ENCODE measurements around the gene ATP5PD.
A peak's percentile ranks its signal among the peaks of the same experiment; 100 is the strongest.
"Not testable (repeated sequence)": the region's sequence is repeated elsewhere in the genome, so short reads cannot be mapped to it uniquely, and the experiment has no call there.

Gene ATP5PD

DNA sequence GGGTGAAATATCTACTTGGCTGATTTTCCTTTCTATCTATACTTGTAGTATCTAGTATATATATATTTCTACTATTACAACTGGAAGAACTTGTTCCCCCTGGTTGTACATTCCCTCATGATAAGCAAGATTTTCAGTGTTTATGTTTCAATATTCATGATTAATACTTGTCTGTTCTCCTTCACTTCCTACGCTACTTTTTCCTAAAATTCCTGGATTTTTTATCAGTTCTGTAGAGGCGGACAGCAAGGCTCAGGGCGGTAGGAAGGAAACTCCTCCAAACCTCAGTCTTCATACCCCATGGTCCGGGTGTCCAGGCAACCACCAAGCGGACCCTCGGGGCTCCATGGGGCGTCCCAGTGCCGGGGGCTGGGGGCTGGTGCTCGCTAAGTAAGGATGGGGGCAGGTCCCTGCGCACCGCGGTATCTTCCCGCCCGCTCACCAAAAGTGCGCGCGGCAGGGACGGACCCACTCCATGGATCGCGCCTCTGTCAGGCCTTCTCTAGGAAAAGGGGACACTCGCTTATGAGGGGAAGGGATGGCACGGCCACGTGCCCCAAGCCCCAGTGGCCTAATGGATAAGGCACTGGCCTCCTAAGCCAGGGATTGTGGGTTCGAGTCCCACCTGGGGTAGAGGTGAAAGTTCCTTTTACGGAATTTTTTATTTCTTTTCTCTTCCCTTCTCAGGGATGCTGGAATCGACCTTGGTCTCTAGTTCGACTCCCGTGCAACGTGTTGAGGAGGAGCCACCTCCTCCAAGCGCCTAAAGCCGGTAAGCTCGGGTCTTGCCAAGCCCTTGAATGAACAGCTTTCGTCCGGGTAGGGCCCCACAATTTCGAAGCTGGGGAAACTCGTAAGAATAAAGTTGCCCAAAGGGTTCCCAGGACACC is 13.2 kb downstream of the ATP5PD start:
- H3K4me1 ChIP-seq (ENCODE audit: control insufficient read depth, insufficient read depth, low read length), result peaks cover 32% of the 10 kb centered on the region

DNA sequence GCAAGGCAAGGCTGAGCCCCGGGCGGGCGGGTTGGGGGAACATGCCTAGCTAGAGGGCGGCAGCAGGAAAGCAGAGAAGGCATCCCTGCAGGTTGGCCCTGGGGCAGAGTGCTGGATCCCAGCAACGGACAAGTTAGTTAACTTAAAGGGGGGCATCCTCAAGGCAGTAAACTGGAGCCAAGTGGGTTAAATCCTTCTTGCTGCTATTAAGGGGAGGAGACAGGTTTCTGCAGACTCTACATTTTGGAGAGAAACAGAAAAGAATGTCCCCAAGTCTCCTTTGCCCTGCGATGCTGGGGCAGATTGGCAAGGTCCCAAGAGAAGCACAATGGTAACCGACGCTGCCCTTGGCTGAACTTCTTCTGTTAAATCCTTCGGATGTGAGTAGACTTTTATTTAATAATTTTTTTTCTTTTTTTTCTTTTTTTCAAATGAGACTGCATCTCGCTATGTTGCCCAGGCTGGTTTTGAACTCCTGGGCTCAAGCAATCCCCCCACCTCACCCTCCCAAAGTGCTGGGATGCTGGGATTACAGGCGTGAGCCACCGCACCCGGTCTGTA is 14.0 kb downstream of the ATP5PD start:
- H3K36me3 ChIP-seq (ENCODE audit: control insufficient read depth in 2 of 2, insufficient read depth in 2 of 2, low read length in 2 of 2), result no peaks in the 10 kb centered on the region
- H3K4me3 ChIP-seq (ENCODE audit: low read length in 2 of 2), result peak overlapping the region; percentile 35 to 89
- no peaks in the 10 kb centered on the region for H3K9me3 ChIP-seq (ENCODE audit: control insufficient read depth in 2 of 2, low read length in 2 of 2)
- peak overlapping the region; percentile 55 to 93 for H3K9ac ChIP-seq (ENCODE audit: low read length in 2 of 2)
- H3K27ac ChIP-seq (ENCODE audit: low read length), result peak overlapping the region; percentile 78
- peaks cover 32% of the 10 kb centered on the region for H3K4me1 ChIP-seq (ENCODE audit: control insufficient read depth, insufficient read depth, low read length)
- no peaks in the 10 kb centered on the region for H3K27me3 ChIP-seq (ENCODE audit: control insufficient read depth in 1 of 2, insufficient read depth in 2 of 2, low read length in 2 of 2)

More for the DNA sequence above, 13.2 kb downstream of the ATP5PD start:
- peak overlapping the region; percentile 94 for H3K27ac ChIP-seq (ENCODE audit: low read length)
- H3K4me3 ChIP-seq (ENCODE audit: low read length in 2 of 2), result peak overlapping the region; percentile 78 to 89
- no peaks in the 10 kb centered on the region for H3K27me3 ChIP-seq (ENCODE audit: control insufficient read depth in 1 of 2, insufficient read depth in 2 of 2, low read length in 2 of 2)
- H3K9me3 ChIP-seq (ENCODE audit: control insufficient read depth in 2 of 2, low read length in 2 of 2), result no peaks in the 10 kb centered on the region
- peaks cover 0 to 6% of the 10 kb centered on the region in 2 donors for H3K36me3 ChIP-seq (ENCODE audit: control insufficient read depth in 2 of 2, insufficient read depth in 2 of 2, low read length in 2 of 2)
- peak overlapping the region; percentile 55 to 93 for H3K9ac ChIP-seq (ENCODE audit: low read length in 2 of 2)

DNA sequence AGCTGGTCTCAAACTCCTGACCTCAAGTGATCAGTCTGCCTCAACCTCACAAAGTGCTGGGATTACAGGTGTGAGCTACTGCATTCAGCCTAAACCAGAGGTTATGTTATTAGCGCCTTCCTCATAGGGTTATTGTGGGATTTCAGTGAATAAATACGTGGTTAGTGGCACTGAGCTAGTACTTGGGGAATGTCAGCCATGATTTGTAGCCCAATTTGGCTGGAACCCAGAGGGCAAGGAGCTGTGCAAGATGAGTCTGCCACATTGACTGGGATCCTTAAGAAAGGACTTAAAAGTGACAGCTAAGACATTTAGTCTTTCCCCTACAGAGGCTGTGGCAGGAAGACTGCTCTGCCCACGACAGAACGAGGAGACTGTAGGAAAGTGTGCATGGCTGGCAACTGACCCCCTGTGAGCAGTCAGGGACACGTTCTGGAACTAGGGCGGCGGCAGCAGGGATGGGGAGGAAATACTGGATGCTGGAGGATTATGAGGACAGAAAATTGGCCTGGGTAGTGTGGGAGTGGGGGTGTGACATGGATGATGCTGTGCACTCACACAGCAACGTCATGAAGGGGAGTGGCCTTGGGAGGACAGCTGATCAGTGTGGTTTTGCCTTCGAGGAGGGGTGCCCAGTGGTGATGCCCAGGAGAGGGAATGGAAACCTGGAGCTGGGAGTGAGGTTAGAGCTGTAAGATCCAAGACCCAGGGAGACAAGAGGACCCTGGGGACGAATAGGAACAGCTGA is 14.6 kb downstream of the ATP5PD start:
- no peaks in the 10 kb centered on the region for H3K27me3 ChIP-seq (ENCODE audit: control insufficient read depth in 1 of 2, insufficient read depth in 2 of 2, low read length in 2 of 2)
- H3K9me3 ChIP-seq (ENCODE audit: control insufficient read depth in 2 of 2, low read length in 2 of 2), result no peaks in the 10 kb centered on the region
- peak overlapping the region; percentile 78 for H3K27ac ChIP-seq (ENCODE audit: low read length)
- H3K4me3 ChIP-seq (ENCODE audit: low read length in 2 of 2), result peak overlapping the region; percentile 3 to 89
- H3K36me3 ChIP-seq (ENCODE audit: control insufficient read depth in 2 of 2, insufficient read depth in 2 of 2, low read length in 2 of 2), result no peaks in the 10 kb centered on the region
- peak overlapping the region; percentile 26 to 58 for H3K9ac ChIP-seq (ENCODE audit: low read length in 2 of 2)
- peaks cover 32% of the 10 kb centered on the region for H3K4me1 ChIP-seq (ENCODE audit: control insufficient read depth, insufficient read depth, low read length)

DNA sequence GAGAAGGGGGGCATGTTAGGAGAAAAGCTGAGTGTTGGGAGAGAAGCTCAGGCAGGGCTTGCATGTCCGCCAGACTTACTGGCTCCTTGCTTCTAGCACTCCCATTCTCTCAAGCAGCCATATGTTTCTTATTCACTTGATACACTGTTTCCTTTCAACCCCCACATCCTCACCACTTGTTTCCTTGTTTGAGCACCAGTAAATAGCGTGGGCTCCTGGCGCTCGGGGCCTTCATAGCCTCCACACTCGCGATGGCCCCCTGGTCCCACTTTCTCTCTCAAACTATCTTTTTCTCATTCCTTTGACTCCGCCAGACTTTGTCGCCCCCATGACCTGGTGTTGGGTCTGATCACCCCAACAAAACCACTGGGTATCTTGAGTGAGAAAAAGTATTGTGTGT is 16.6 kb downstream of the ATP5PD start:
- no peak overlapping the region for H3K4me3 ChIP-seq (ENCODE audit: low read length in 2 of 2)
- H3K4me1 ChIP-seq (ENCODE audit: control insufficient read depth, insufficient read depth, low read length), result peaks cover 28% of the 10 kb centered on the region
- H3K9ac ChIP-seq (ENCODE audit: low read length in 2 of 2), result no peak overlapping the region
- no peaks in the 10 kb centered on the region for H3K9me3 ChIP-seq (ENCODE audit: control insufficient read depth in 2 of 2, low read length in 2 of 2)
- no peak overlapping the region for H3K27ac ChIP-seq (ENCODE audit: low read length)
- H3K36me3 ChIP-seq (ENCODE audit: control insufficient read depth in 2 of 2, insufficient read depth in 2 of 2, low read length in 2 of 2), result no peaks in the 10 kb centered on the region
- no peaks in the 10 kb centered on the region for H3K27me3 ChIP-seq (ENCODE audit: control insufficient read depth in 1 of 2, insufficient read depth in 2 of 2, low read length in 2 of 2)

DNA sequence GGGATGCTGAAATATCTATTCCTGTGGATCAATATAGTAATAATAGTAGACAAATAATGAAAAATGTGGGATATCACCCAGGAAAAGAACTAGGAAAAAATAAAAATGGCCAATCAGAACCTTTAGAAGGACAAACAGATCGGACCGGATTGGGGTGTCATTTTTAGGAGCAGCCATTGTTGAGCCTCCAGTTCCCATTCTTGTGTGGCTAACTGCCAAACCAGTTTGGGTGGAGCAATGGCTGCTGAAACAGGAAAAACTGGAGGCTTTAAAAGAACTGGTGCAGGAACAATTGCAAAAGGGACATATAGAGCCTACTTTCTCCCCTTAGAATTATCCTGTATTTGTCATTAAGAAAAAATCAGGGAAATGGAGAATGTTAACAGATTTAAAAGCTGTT is 20.1 kb downstream of the ATP5PD start:
- H3K9ac ChIP-seq (ENCODE audit: low read length in 2 of 2); H3K27ac ChIP-seq (ENCODE audit: low read length); H3K4me3 ChIP-seq (ENCODE audit: low read length in 2 of 2); H3K27me3 ChIP-seq (ENCODE audit: control insufficient read depth in 1 of 2, insufficient read depth in 2 of 2, low read length in 2 of 2); H3K4me1 ChIP-seq (ENCODE audit: control insufficient read depth, insufficient read depth, low read length); H3K9me3 ChIP-seq (ENCODE audit: control insufficient read depth in 2 of 2, low read length in 2 of 2): not testable (repeated sequence)
- peaks cover 4 to 11% of the 10 kb centered on the region in 2 donors for H3K36me3 ChIP-seq (ENCODE audit: control insufficient read depth in 2 of 2, insufficient read depth in 2 of 2, low read length in 2 of 2)

DNA sequence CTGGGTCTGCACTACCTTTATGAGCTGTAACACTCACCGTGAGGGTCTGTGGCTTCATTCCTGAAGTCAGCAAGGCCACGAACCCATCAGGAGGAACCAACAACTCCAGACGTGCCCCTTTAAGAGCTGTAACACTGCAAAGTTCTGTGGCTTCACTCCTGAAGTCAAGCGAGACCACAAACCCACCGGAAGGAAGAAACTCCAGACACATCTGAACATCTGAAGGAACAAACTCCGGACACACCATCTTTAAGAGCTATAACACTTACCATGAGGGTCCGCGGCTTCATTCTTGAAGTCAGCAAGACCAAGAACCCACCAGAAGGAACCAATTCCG is 21.4 kb downstream of the ATP5PD start:
- not testable (repeated sequence) for H3K27me3 ChIP-seq (ENCODE audit: control insufficient read depth in 1 of 2, insufficient read depth in 2 of 2, low read length in 2 of 2); H3K9me3 ChIP-seq (ENCODE audit: control insufficient read depth in 2 of 2, low read length in 2 of 2); H3K4me3 ChIP-seq (ENCODE audit: low read length in 2 of 2); H3K4me1 ChIP-seq (ENCODE audit: control insufficient read depth, insufficient read depth, low read length); H3K9ac ChIP-seq (ENCODE audit: low read length in 2 of 2); H3K27ac ChIP-seq (ENCODE audit: low read length)
- H3K36me3 ChIP-seq (ENCODE audit: control insufficient read depth in 2 of 2, insufficient read depth in 2 of 2, low read length in 2 of 2), result peaks cover 14 to 23% of the 10 kb centered on the region in 2 donors

DNA sequence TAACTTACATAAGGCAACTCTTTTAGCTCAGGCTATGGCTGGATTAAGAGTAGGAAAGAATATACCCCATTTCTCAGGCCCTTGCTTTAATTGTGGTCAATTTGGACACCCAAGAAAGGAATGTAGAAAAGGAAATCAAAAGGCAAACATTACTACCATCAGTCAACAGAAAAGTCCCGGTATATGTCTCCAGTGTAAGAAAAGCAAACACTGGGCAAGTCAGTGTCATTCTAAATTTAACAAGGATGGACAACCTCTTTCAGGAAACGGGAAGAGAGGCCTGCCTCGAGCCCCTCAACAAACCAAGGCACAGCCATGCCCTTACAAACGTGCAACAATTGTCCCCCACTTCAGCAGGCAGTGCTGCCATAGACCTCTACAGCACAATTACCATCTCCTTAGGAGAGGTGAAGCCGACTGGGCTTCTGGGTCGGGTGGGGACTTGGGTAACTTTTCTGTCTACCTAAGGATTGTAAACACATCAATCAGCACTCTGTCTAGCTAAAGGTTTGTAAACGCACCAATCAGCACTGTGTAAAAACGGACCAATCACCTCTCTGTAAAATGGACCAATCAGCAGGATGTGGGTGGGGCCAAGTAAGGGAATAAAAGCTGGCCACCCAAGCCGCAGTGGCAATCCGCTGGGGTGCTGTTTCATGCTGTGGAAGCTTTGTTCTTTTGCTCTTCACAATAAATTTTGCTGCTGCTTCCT is 21.9 kb downstream of the ATP5PD start:
- no peaks in the 10 kb centered on the region for H3K9me3 ChIP-seq (ENCODE audit: control insufficient read depth in 2 of 2, low read length in 2 of 2)
- no peaks in the 10 kb centered on the region for H3K27me3 ChIP-seq (ENCODE audit: control insufficient read depth in 1 of 2, insufficient read depth in 2 of 2, low read length in 2 of 2)
- no peaks in the 10 kb centered on the region for H3K4me1 ChIP-seq (ENCODE audit: control insufficient read depth, insufficient read depth, low read length)
- H3K4me3 ChIP-seq (ENCODE audit: low read length in 2 of 2), result no peak overlapping the region
- no peak overlapping the region for H3K9ac ChIP-seq (ENCODE audit: low read length in 2 of 2)
- H3K27ac ChIP-seq (ENCODE audit: low read length), result no peak overlapping the region
- H3K36me3 ChIP-seq (ENCODE audit: control insufficient read depth in 2 of 2, insufficient read depth in 2 of 2, low read length in 2 of 2), result peaks cover 17 to 28% of the 10 kb centered on the region in 2 donors

DNA sequence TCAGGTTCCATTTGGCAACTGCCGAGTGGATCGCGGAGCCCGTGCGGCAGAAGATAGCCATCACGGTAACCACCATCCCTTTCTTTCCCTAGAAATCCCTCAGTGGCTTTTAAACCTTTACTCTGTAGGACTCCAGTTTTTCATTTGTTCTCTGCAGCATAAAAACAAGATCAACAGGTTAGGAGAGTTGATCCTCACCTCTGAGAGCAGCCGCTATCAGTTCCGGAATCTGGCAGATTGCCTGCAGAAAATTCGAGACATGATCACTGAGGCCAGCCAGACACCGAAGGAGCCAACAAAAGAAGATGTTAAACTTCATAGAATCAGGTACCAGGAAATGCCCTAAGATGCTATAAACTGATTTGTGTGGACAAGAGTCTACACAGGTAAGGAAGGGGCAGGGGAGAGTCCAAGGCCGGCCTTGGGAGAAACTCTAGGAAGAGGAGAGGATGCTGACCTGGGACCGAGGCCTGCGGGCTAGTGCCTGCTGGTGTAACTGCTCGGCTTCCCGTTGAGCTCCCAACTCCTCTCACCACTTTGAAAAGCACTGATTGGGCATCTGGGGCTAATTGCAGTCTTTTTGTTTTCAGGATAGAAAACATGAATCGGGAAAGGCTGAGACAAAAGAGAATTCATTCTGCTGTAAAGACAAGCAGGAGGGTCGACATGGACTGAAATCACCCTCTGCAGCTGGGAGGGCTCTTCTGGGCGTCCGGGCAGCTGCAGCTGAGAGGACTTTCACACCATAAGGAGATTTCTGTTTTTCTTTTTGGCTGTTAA is 26.2 kb downstream of the ATP5PD start:
- peaks cover 23 to 30% of the 10 kb centered on the region in 2 donors for H3K36me3 ChIP-seq (ENCODE audit: control insufficient read depth in 2 of 2, insufficient read depth in 2 of 2, low read length in 2 of 2)
- no peaks in the 10 kb centered on the region for H3K4me1 ChIP-seq (ENCODE audit: control insufficient read depth, insufficient read depth, low read length)
- no peak overlapping the region for H3K9ac ChIP-seq (ENCODE audit: low read length in 2 of 2)

DNA sequence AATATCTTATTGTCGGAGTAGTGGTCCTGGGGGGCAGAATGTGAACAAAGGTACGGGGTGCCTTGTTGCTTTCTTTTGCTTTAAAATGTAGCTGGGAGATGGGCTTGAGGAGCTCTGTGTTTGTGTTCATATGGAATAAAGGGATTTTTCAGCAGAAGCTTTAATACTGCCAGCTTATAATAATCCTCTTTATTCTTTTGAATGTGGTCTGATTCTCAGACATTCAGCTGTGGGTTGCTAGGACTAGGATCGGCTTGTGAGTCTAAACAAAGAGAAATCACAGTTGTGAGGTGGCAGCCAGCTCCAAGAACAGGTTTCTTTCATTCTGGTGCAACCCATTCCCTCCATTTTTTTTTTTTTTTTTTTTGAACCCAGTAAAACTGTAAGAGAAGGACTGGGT is 27.1 kb downstream of the ATP5PD start:
- Histone ChIP-seq H3K9ac (ENCODE audit: low read length in 2 of 2) (no peak overlapping the region), H3K27me3 (ENCODE audit: control insufficient read depth in 1 of 2, insufficient read depth in 2 of 2, low read length in 2 of 2) (no peaks in the 10 kb centered on the region), H3K27ac (ENCODE audit: low read length) (no peak overlapping the region)

More for the DNA sequence above, 26.2 kb downstream of the ATP5PD start:
- Histone ChIP-seq H3K27ac (ENCODE audit: low read length) (no peak overlapping the region), H3K4me3 (ENCODE audit: low read length in 2 of 2) (no peak overlapping the region), H3K27me3 (ENCODE audit: control insufficient read depth in 1 of 2, insufficient read depth in 2 of 2, low read length in 2 of 2) (no peaks in the 10 kb centered on the region), H3K9me3 (ENCODE audit: control insufficient read depth in 2 of 2, low read length in 2 of 2) (no peaks in the 10 kb centered on the region)

DNA sequence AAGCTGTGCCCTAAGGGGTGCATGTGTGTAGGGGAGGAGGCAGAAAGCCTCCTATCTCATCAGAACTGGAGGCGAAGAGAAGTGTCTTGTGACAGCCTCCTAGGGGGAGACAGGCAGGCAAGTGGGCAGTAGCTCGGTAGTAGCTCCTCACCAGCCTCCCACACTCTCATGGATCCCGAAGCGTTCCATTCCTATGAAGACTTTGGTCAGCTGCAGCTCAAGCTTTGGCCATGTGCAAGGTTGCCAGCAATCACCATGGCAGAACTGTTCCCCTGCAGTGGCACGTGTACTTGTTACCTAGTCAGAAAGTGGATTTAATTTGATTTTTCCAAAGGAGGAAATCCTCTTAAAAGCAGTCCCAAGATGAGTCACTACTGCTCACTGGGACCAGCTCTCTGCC is 27.6 kb downstream of the ATP5PD start:
- Histone ChIP-seq H3K4me3 (ENCODE audit: low read length in 2 of 2) (no peak overlapping the region), H3K9me3 (ENCODE audit: control insufficient read depth in 2 of 2, low read length in 2 of 2) (no peaks in the 10 kb centered on the region), H3K27ac (ENCODE audit: low read length) (no peak overlapping the region), H3K9ac (ENCODE audit: low read length in 2 of 2) (no peak overlapping the region), H3K36me3 (ENCODE audit: control insufficient read depth in 2 of 2, insufficient read depth in 2 of 2, low read length in 2 of 2) (peaks cover 23 to 30% of the 10 kb centered on the region in 2 donors), H3K4me1 (ENCODE audit: control insufficient read depth, insufficient read depth, low read length) (no peaks in the 10 kb centered on the region), H3K27me3 (ENCODE audit: control insufficient read depth in 1 of 2, insufficient read depth in 2 of 2, low read length in 2 of 2) (no peaks in the 10 kb centered on the region)

More for the DNA sequence above, 27.1 kb downstream of the ATP5PD start:
- H3K9me3 ChIP-seq (ENCODE audit: control insufficient read depth in 2 of 2, low read length in 2 of 2), result no peaks in the 10 kb centered on the region
- no peaks in the 10 kb centered on the region for H3K4me1 ChIP-seq (ENCODE audit: control insufficient read depth, insufficient read depth, low read length)
- peaks cover 23 to 30% of the 10 kb centered on the region in 2 donors for H3K36me3 ChIP-seq (ENCODE audit: control insufficient read depth in 2 of 2, insufficient read depth in 2 of 2, low read length in 2 of 2)
- no peak overlapping the region for H3K4me3 ChIP-seq (ENCODE audit: low read length in 2 of 2)
